Sigmoid colon (tissue), 4 donors: ENCODE results near the gene PEX10.

Experiments
- EP300 ChIP-seq, 4 donors: sonication (generic); formaldehyde crosslinking; IDR thresholded peaks; one replicate each; pipeline ENCODE4 v1.6.1; 2017; ENCODE audit warnings: antibody characterized with exemption in 4 of 4
- POLR2A ChIP-seq, 2 donors: fragments of 450-650 bp; IDR thresholded peaks; one replicate each; pipeline ENCODE4 v1.6.1; 2016; ENCODE audit warnings: antibody characterized with exemption in 2 of 2, mild to moderate bottlenecking in 2 of 2, moderate library complexity in 2 of 2
- TF ChIP-seq, protein P1 (sequence below), 4 experiments: fragments of 450-650 bp in 3 of 4; fragments of 200-600 bp in 1 of 4; IDR thresholded peaks; one replicate each; pipeline ENCODE4 v1.5.1; 2016 to 2019; ENCODE audit warnings: antibody characterized with exemption in 4 of 4, mild to moderate bottlenecking in 3 of 4, moderate library complexity in 2 of 4

- TF ChIP-seq EP300 (IDR thresholded peaks at IDR 0.05) (no peak), POLR2A (IDR thresholded peaks at IDR 0.05) (no peak)
- TF ChIP-seq, protein P1, sequence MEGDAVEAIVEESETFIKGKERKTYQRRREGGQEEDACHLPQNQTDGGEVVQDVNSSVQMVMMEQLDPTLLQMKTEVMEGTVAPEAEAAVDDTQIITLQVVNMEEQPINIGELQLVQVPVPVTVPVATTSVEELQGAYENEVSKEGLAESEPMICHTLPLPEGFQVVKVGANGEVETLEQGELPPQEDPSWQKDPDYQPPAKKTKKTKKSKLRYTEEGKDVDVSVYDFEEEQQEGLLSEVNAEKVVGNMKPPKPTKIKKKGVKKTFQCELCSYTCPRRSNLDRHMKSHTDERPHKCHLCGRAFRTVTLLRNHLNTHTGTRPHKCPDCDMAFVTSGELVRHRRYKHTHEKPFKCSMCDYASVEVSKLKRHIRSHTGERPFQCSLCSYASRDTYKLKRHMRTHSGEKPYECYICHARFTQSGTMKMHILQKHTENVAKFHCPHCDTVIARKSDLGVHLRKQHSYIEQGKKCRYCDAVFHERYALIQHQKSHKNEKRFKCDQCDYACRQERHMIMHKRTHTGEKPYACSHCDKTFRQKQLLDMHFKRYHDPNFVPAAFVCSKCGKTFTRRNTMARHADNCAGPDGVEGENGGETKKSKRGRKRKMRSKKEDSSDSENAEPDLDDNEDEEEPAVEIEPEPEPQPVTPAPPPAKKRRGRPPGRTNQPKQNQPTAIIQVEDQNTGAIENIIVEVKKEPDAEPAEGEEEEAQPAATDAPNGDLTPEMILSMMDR (IDR thresholded peaks at IDR 0.05) = no peak
Observed at GRCh38 chr1:2392686-2393085, 19.7 kb downstream of the PEX10 start.
